ENCODE results near the gene HAGHL. TPM values are rescaled to one million over a fixed set of nuclear protein-coding genes. Genes with fewer than 3 reads are reported as not detected.
"Not testable (repeated sequence)": the region's sequence is repeated elsewhere in the genome, so short reads cannot be mapped to it uniquely, and the experiment has no call there.

The HAGHL gene
- polyA plus RNA-seq, 4 donors: 1.9 to 7.7 (median 7.3) TPM

- no peak for DNase-seq (ENCODE audit: low read depth in 4 of 4, low spot score in 2 of 4)
Measured at GRCh38 chr16:766820-767640, 40.1 kb downstream of the HAGHL start.

- DNase-seq (ENCODE audit: low read depth in 4 of 4, low spot score in 2 of 4): no peak
Measured at GRCh38 chr16:767743-768235, 40.9 kb downstream of the HAGHL start.

- DNase-seq (ENCODE audit: low read depth in 4 of 4, low spot score in 2 of 4): no peak
Measured at GRCh38 chr16:768428-768827, 41.5 kb downstream of the HAGHL start.

- DNase-seq (ENCODE audit: low read depth in 4 of 4, low spot score in 2 of 4): no peak
Measured at GRCh38 chr16:769184-769784, 42.4 kb downstream of the HAGHL start.

GRCh38 chr16:769934-770333, 43.0 kb downstream of the HAGHL start:
- no peak for DNase-seq (ENCODE audit: low read depth in 4 of 4, low spot score in 2 of 4)

- DNase-seq (ENCODE audit: low read depth in 4 of 4, low spot score in 2 of 4): no peak
Measured at GRCh38 chr16:770411-770810, 43.5 kb downstream of the HAGHL start.

- no peak for DNase-seq (ENCODE audit: low read depth in 4 of 4, low spot score in 2 of 4)
Measured at GRCh38 chr16:772959-773358, 46.1 kb downstream of the HAGHL start.

GRCh38 chr16:774086-775001, 47.4 kb downstream of the HAGHL start:
- DNase-seq (ENCODE audit: low read depth in 4 of 4, low spot score in 2 of 4): no peak

- DNase-seq (ENCODE audit: low read depth in 4 of 4, low spot score in 2 of 4): no peak
Measured at GRCh38 chr16:775236-775796, 48.4 kb downstream of the HAGHL start.

- not testable (repeated sequence) for DNase-seq (ENCODE audit: low read depth in 4 of 4, low spot score in 2 of 4)
Measured at GRCh38 chr16:776298-776697, 49.4 kb downstream of the HAGHL start.

- DNase-seq (ENCODE audit: low read depth in 4 of 4, low spot score in 2 of 4): no peak
Measured at GRCh38 chr16:776824-777223, 49.9 kb downstream of the HAGHL start.

- DNase-seq (ENCODE audit: low read depth in 4 of 4, low spot score in 2 of 4): no peak
Measured at GRCh38 chr16:777826-778225, 50.9 kb downstream of the HAGHL start.

GRCh38 chr16:778447-778846, 51.5 kb downstream of the HAGHL start:
- no peak for DNase-seq (ENCODE audit: low read depth in 4 of 4, low spot score in 2 of 4)

GRCh38 chr16:778909-779527, 52.1 kb downstream of the HAGHL start:
- DNase-seq (ENCODE audit: low read depth in 4 of 4, low spot score in 2 of 4): no peak

Other genes starting within 250 kb of the HAGHL start
- gene CAPN15, start 199.4 kb upstream of the HAGHL start, polyA plus RNA-seq (ENCODE audit: insufficient read length in 4 of 4): 10 to 100 TPM; 20.0 to 40.2 (median 32.6) TPM
- gene PRR35, start 166.7 kb upstream of the HAGHL start, polyA plus RNA-seq (ENCODE audit: insufficient read length in 4 of 4): 10 to 100 TPM in 3 of 4 donors, 1 to 10 TPM in 1; 8.2 to 20.3 (median 16.6) TPM
- 10 to 100 TPM in 1 of 4 donors, 1 to 10 TPM in 3; 7.3 to 13.7 (median 8.3) TPM for gene NHLRC4, start 160.1 kb upstream of the HAGHL start, polyA plus RNA-seq (ENCODE audit: insufficient read length in 4 of 4)
- gene PIGQ, start 157.1 kb upstream of the HAGHL start, polyA plus RNA-seq (ENCODE audit: insufficient read length in 4 of 4): 10 to 100 TPM; 44.9 to 92.7 (median 76.9) TPM
- gene RAB40C, start 137.0 kb upstream of the HAGHL start, polyA plus RNA-seq (ENCODE audit: insufficient read length in 4 of 4): 10 to 100 TPM; 15.4 to 32.2 (median 24.8) TPM
- gene WFIKKN1, start 96.1 kb upstream of the HAGHL start, polyA plus RNA-seq (ENCODE audit: insufficient read length in 4 of 4): 1 to 10 TPM in 3 of 4 donors, under 1 TPM in 1; 0.83 to 3.7 (median 2.3) TPM
- gene METTL26, start 90.8 kb upstream of the HAGHL start, polyA plus RNA-seq (ENCODE audit: insufficient read length in 4 of 4): 10 to 100 TPM; 40.1 to 81.6 (median 60.1) TPM
- gene MCRIP2, start 85.3 kb upstream of the HAGHL start, polyA plus RNA-seq (ENCODE audit: insufficient read length in 4 of 4): 10 to 100 TPM; 13.6 to 30.9 (median 25.1) TPM
- gene WDR90, start 77.7 kb upstream of the HAGHL start, polyA plus RNA-seq (ENCODE audit: insufficient read length in 4 of 4): 10 to 100 TPM; 23.5 to 76.1 (median 52.9) TPM
- gene RHOT2, start 59.0 kb upstream of the HAGHL start, polyA plus RNA-seq (ENCODE audit: insufficient read length in 4 of 4): 100 to 1,000 TPM in 1 of 4 donors, 10 to 100 TPM in 3; 53.4 to 131 (median 95.7) TPM
- gene RHBDL1, start 51.4 kb upstream of the HAGHL start, polyA plus RNA-seq (ENCODE audit: insufficient read length in 4 of 4): 1 to 10 TPM; 1.1 to 3.4 (median 1.7) TPM
- gene STUB1, start 46.7 kb upstream of the HAGHL start, polyA plus RNA-seq (ENCODE audit: insufficient read length in 4 of 4): 100 to 1,000 TPM; 110 to 187 (median 117) TPM
- 10 to 100 TPM; 55.7 to 85.7 (median 69.2) TPM for gene JMJD8, start 42.8 kb upstream of the HAGHL start, polyA plus RNA-seq (ENCODE audit: insufficient read length in 4 of 4)
- gene WDR24, start 36.7 kb upstream of the HAGHL start, polyA plus RNA-seq (ENCODE audit: insufficient read length in 4 of 4): 10 to 100 TPM in 3 of 4 donors, 1 to 10 TPM in 1; 9.1 to 18.3 (median 13.1) TPM
- 1 to 10 TPM in 2 of 4 donors, under 1 TPM in 2; 0.69 to 1.7 (median 1.2) TPM for gene FBXL16, start 21.3 kb upstream of the HAGHL start, polyA plus RNA-seq (ENCODE audit: insufficient read length in 4 of 4)
- gene METRN, start 12.0 kb upstream of the HAGHL start, polyA plus RNA-seq (ENCODE audit: insufficient read length in 4 of 4): 10 to 100 TPM in 2 of 4 donors, 1 to 10 TPM in 2; 4.7 to 14.0 (median 11.8) TPM
- 10 to 100 TPM; 11.3 to 32.8 (median 21.2) TPM for gene ANTKMT, start 6.0 kb upstream of the HAGHL start, polyA plus RNA-seq (ENCODE audit: insufficient read length in 4 of 4)
- gene CCDC78, start 663 bp upstream of the HAGHL start, polyA plus RNA-seq (ENCODE audit: insufficient read length in 4 of 4): 1 to 10 TPM; 1.1 to 4.3 (median 3.4) TPM
- 10 to 100 TPM; 21.7 to 32.2 (median 27.6) TPM for gene CIAO3, start 13.9 kb downstream of the HAGHL start, polyA plus RNA-seq (ENCODE audit: insufficient read length in 4 of 4)
- gene MSLN, start 33.6 kb downstream of the HAGHL start, polyA plus RNA-seq (ENCODE audit: insufficient read length in 4 of 4): 10 to 100 TPM; 11.6 to 26.2 (median 20.2) TPM
- gene RPUSD1, start 61.3 kb downstream of the HAGHL start, polyA plus RNA-seq (ENCODE audit: insufficient read length in 4 of 4): 10 to 100 TPM in 3 of 4 donors, 1 to 10 TPM in 1; 9.7 to 18.5 (median 16.5) TPM
- gene CHTF18, start 61.5 kb downstream of the HAGHL start, polyA plus RNA-seq (ENCODE audit: insufficient read length in 4 of 4): 10 to 100 TPM; 16.0 to 47.6 (median 28.0) TPM
- under 1 TPM in 3 of 4 donors, not detected in 1; 0.17 to 0.49 (median 0.27) TPM for gene GNG13, start 73.6 kb downstream of the HAGHL start, polyA plus RNA-seq (ENCODE audit: insufficient read length in 4 of 4)
- gene LMF1, start 243.9 kb downstream of the HAGHL start, polyA plus RNA-seq (ENCODE audit: insufficient read length in 4 of 4): 10 to 100 TPM; 14.6 to 26.5 (median 21.0) TPM